CD14-positive monocyte (primary cell): Measurements from ENCODE around the gene C2CD4D. TPM values are rescaled to one million over a fixed set of nuclear protein-coding genes. Genes with fewer than 3 reads are reported as not detected.

Experiments
- DNase-seq, 3 donors: peaks; one replicate each; pipeline ENCODE4 v3.0.0-alpha.2; 2011 to 2022
- H2AFZ ChIP-seq: 2 replicates; pipeline ENCODE4 v1.6.0; 2012; ENCODE audit warnings: mild to moderate bottlenecking, low read depth, low read length, inconsistent platforms; ENCODE audit not compliant: insufficient read depth, poor library complexity, severe bottlenecking
- H3K27ac ChIP-seq, 2 donors: 1 replicate in 1 of 2; 2 replicates in 1 of 2; pipeline ENCODE4 v1.5.1; 2012 to 2013; ENCODE audit warnings: low read length in 2 of 2, control low read depth in 1 of 2, inconsistent platforms in 1 of 2, low read depth in 1 of 2, mild to moderate bottlenecking in 1 of 2
- H3K27me3 ChIP-seq, 2 donors: one replicate each; pipeline versions ENCODE4 v1.6.0 to v1.6.1; 2011 to 2013; ENCODE audit warnings: low read length in 2 of 2; ENCODE audit not compliant: control insufficient read depth in 2 of 2, insufficient read depth in 2 of 2
- H3K36me3 ChIP-seq, 2 donors: replicated peaks in 1 of 2; 1 replicate in 1 of 2; 2 replicates in 1 of 2; pipeline versions ENCODE4 v1.5.1 to v1.6.1; 2012 to 2013; ENCODE audit warnings: low read length in 2 of 2, control low read depth in 1 of 2, inconsistent platforms in 1 of 2, mild to moderate bottlenecking in 1 of 2; ENCODE audit not compliant: insufficient read depth in 2 of 2, control insufficient read depth in 1 of 2
- H3K4me1 ChIP-seq, 2 donors: 1 replicate in 1 of 2; 2 replicates in 1 of 2; pipeline versions ENCODE4 v1.5.1 to v1.6.1; 2012 to 2013; ENCODE audit warnings: low read length in 2 of 2, control low read depth in 1 of 2, inconsistent platforms in 1 of 2, mild to moderate bottlenecking in 1 of 2, moderate library complexity in 1 of 2; ENCODE audit not compliant: insufficient read depth in 2 of 2, control insufficient read depth in 1 of 2
- H3K4me2 ChIP-seq: replicated peaks from 2 replicates; pipeline ENCODE3; 2012; ENCODE audit warnings: low read length, moderate library complexity, mild to moderate bottlenecking; ENCODE audit not compliant: poor library complexity, severe bottlenecking; ENCODE audit errors: extremely low read depth
- H3K4me3 ChIP-seq, 3 experiments: fragments of 200-600 bp in 1 of 3; sonication (generic) in 1 of 3; replicated peaks in 1 of 3; 1 replicate in 2 of 3; 2 replicates in 1 of 3; pipeline ENCODE4 v1.5.1; 2011 to 2013; ENCODE audit warnings: low read length in 3 of 3, mild to moderate bottlenecking in 3 of 3, control low read depth in 2 of 3, low read depth in 2 of 3, inconsistent platforms in 1 of 3, moderate library complexity in 1 of 3
- H3K79me2 ChIP-seq: 2 replicates; pipeline ENCODE4 v1.6.0; 2012; ENCODE audit warnings: mild to moderate bottlenecking, control low read depth, inconsistent platforms, low read length, moderate library complexity; ENCODE audit not compliant: insufficient read depth
- H3K9ac ChIP-seq: 2 replicates; pipeline ENCODE4 v1.6.0; 2017; ENCODE audit warnings: low read length, mild to moderate bottlenecking; ENCODE audit not compliant: insufficient read depth, poor library complexity, severe bottlenecking
- H3K9me3 ChIP-seq, 2 donors: replicated peaks in 1 of 2; 1 replicate in 1 of 2; 2 replicates in 1 of 2; pipeline versions ENCODE4 v1.5.1 to v1.6.1; 2012 to 2013; ENCODE audit warnings: low read length in 2 of 2, control low read depth in 1 of 2; ENCODE audit not compliant: control insufficient read depth in 1 of 2, insufficient read depth in 1 of 2
- H4K20me1 ChIP-seq: 2 replicates; pipeline ENCODE4 v1.6.0; 2012; ENCODE audit warnings: mild to moderate bottlenecking, low read length, control low read depth, moderate library complexity; ENCODE audit not compliant: insufficient read depth
- H3K27ac Mint-ChIP-seq, 7 donors: one replicate each; pipeline ENCODE4 v1.8.0; 2020; ENCODE audit warnings: mild to moderate bottlenecking in 7 of 7, mixed read lengths in 7 of 7, moderate library complexity in 6 of 7, inconsistent platforms in 2 of 7
- H3K27me3 Mint-ChIP-seq, 3 donors: one replicate each; pipeline ENCODE4 v1.8.0; 2021 to 2022; ENCODE audit warnings: low read depth in 3 of 3, mild to moderate bottlenecking in 3 of 3, mixed read lengths in 3 of 3, moderate library complexity in 3 of 3, inconsistent platforms in 1 of 3
- H3K36me3 Mint-ChIP-seq, 2 donors: one replicate each; pipeline ENCODE4 v1.8.0; 2020; ENCODE audit warnings: mixed read lengths in 2 of 2, inconsistent platforms in 1 of 2, mild to moderate bottlenecking in 1 of 2
- H3K4me1 Mint-ChIP-seq: one replicate; pipeline ENCODE4 v1.8.0; 2020; ENCODE audit warnings: mild to moderate bottlenecking, mixed read lengths
- H3K4me3 Mint-ChIP-seq, 2 donors: one replicate each; pipeline ENCODE4 v1.8.0; 2020; ENCODE audit warnings: mild to moderate bottlenecking in 2 of 2, mixed read lengths in 2 of 2, moderate library complexity in 1 of 2
- H3K9me3 Mint-ChIP-seq, 7 donors: one replicate each; pipeline ENCODE4 v1.8.0; 2020 to 2022; ENCODE audit warnings: mixed read lengths in 7 of 7, mild to moderate bottlenecking in 6 of 7, moderate library complexity in 6 of 7, inconsistent platforms in 2 of 7
- CTCF ChIP-seq: fragments of 200-600 bp; IDR thresholded peaks from one replicate; pipeline ENCODE4 v1.8.0; 2022; ENCODE audit warnings: antibody characterized with exemption, mild to moderate bottlenecking
- WGBS: methylation state at CpG from one replicate; pipeline ENCODE4 v1.1.5; 2013; ENCODE audit warnings: missing lambda C conversion rate; ENCODE audit not compliant: insufficient coverage; 5-methylcytosine and 5-hydroxymethylcytosine counted together
- intact Hi-C, 2 donors: fragments of 100-400 bp; cut with micrococcal nuclease; formaldehyde crosslinking; loops; one replicate each; pipeline versions ENCODE4 v1.15.0 to v1.15.1; 2023
- polyA plus RNA-seq, 3 donors: library from polyadenylated mRNA; depleted of rRNA in 1 of 3; unstranded in 2 of 3; stranded (reverse) in 1 of 3; fragments of 300-500 nt in 2 of 3; fragments of >200 nt in 1 of 3; fragmentation: Illumina TruSeq in 2 of 3; gene quantifications; 1 replicate in 2 of 3; 2 replicates in 1 of 3; pipeline ENCODE4 v1.2.3, GENCODE V29; 2012 to 2021

C2CD4D gene
- polyA plus RNA-seq, 3 donors, result not detected

DNA sequence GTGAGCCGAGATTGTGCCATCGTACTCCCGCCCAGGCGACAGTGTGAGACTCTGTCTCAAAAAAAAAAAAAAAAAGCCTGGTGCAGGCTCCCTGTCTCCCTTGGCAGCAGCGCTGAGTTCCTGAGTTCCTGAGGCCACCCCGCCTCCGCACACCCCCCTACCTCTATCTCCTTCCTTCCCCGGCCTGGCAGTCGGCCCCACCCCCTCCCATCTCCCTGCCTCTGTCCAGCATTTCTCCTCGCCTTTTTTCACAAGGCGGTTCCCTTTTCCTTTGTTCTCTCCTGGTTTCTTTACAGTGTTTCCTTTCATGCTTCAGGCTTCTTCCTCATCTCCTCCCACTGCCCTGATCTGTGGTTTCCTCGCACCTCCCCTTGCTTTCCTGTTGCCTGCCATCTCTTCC lies 10.7 kb downstream of the C2CD4D start:
- Histone ChIP-seq H3K4me1 (peaks cover 51 to 66% of the 10 kb centered on the region in 2 donors), H3K27ac (no peak overlapping the region), H3K9ac (no peak overlapping the region), H3K27me3 (no peaks in the 10 kb centered on the region), H3K4me3 (peak overlapping the region in 1 of 3 experiments; percentile 12), H3K4me2 (peak overlapping the region; percentile 42), H3K9me3 (no peaks in the 10 kb centered on the region), H2AFZ (no peak overlapping the region), H4K20me1 (no peaks in the 10 kb centered on the region), H3K36me3 (no peaks in the 10 kb centered on the region), H3K79me2 (no peaks in the 10 kb centered on the region)
- TF ChIP-seq CTCF, result no peak
- WGBS, result 0% methylated on average over 8 of the region's 12 CpGs
- Mint-ChIP-seq H3K4me3 (peak overlapping the region in 1 of 2 donors; percentile 54), H3K36me3 (no peaks in the 10 kb centered on the region), H3K27me3 (peaks cover 1 to 11% (median 5%) of the 10 kb centered on the region in 3 donors), H3K4me1 (peaks cover 59% of the 10 kb centered on the region), H3K27ac (peak overlapping the region in 2 of 7 donors; percentile 72 to 76), H3K9me3 (no peaks in the 10 kb centered on the region)
- DNase-seq, result peak in 2 of 3 donors; percentile 10 to 20
- intact Hi-C loops, result no loop called here

- Mint-ChIP-seq H3K9me3 (no peaks in the 10 kb centered on the region), H3K27ac (peak overlapping the region in 1 of 7 donors; percentile 7), H3K27me3 (peaks cover 3 to 13% (median 5%) of the 10 kb centered on the region in 3 donors), H3K36me3 (no peaks in the 10 kb centered on the region), H3K4me1 (peaks cover 48% of the 10 kb centered on the region), H3K4me3 (no peak overlapping the region)
- TF ChIP-seq CTCF, result no peak
- Histone ChIP-seq H3K9ac (no peak overlapping the region), H3K4me3 (no peak overlapping the region), H3K4me2 (no peak overlapping the region), H3K27me3 (no peaks in the 10 kb centered on the region), H3K27ac (no peak overlapping the region), H3K4me1 (peaks cover 40 to 55% of the 10 kb centered on the region in 2 donors), H3K36me3 (no peaks in the 10 kb centered on the region), H2AFZ (peak overlapping the region; percentile 35), H3K9me3 (no peaks in the 10 kb centered on the region), H4K20me1 (no peaks in the 10 kb centered on the region), H3K79me2 (no peaks in the 10 kb centered on the region)
- no peak for DNase-seq
- intact Hi-C loops, result no loop called here
- 38% methylated on average over 2 of the region's 9 CpGs for WGBS
Measured at GRCh38 chr1:151827853-151828252, 11.8 kb downstream of the C2CD4D start.
